PC-9 (cell line): Measurements from ENCODE around the gene FNBP1L. TPM values are rescaled to one million over a fixed set of nuclear protein-coding genes. Genes with fewer than 3 reads are reported as not detected.

Source experiments
- BruUV-seq: library from RNA; stranded (reverse); fragments of 400-500 nt; replicated peaks from 2 replicates; lab custom pipeline; 2021; lab: Mats Ljungman, UMichigan
- CTCF ChIA-PET: fragments of 300-600 bp; sonication (Branson Sonifier 250); formaldehyde crosslinking; loops from one replicate; lab custom pipeline; 2022; ENCODE audit warnings: antibody characterized with exemption; lab: Charles Lee
- POLR2A ChIA-PET: fragments of 300-600 bp; sonication (Branson Sonifier 250); formaldehyde crosslinking; loops from one replicate; lab custom pipeline; 2022; ENCODE audit warnings: antibody characterized with exemption; ENCODE audit not compliant: unreplicated experiment; lab: Charles Lee
- DNase-seq, 2 experiments: peaks; one replicate each; pipeline versions ENCODE4 v3.0.0 to v3.0.0-alpha.2; 2015 to 2022; ENCODE audit warnings: mixed read lengths in 1 of 2
- H2AFZ ChIP-seq: fragments of 200-600 bp; sonication (generic); 2 replicates; pipeline ENCODE4 v1.8.1; 2017; ENCODE audit warnings: antibody characterized with exemption
- H3F3A ChIP-seq: fragments of 200-600 bp; sonication (generic); 2 replicates; pipeline ENCODE4 v1.8.1; 2017; ENCODE audit warnings: antibody characterized with exemption, mild to moderate bottlenecking, low read depth; ENCODE audit not compliant: insufficient read depth
- H3K27ac ChIP-seq: fragments of 200-600 bp; sonication (generic); 2 replicates; pipeline ENCODE4 v1.6.1; 2016; ENCODE audit warnings: mixed run types
- H3K27me3 ChIP-seq: fragments of 200-600 bp; sonication (generic); 2 replicates; pipeline ENCODE4 v1.6.1; 2016; ENCODE audit warnings: low read depth, mixed run types; ENCODE audit not compliant: insufficient read depth
- H3K36me3 ChIP-seq: fragments of 200-600 bp; sonication (generic); 2 replicates; pipeline ENCODE4 v1.6.1; 2016; ENCODE audit warnings: low read depth, mixed run types
- H3K4me1 ChIP-seq: fragments of 200-600 bp; sonication (generic); replicated peaks from 2 replicates; pipeline ENCODE4 v1.6.1; 2016; ENCODE audit warnings: mixed run types; ENCODE audit not compliant: insufficient read depth
- H3K4me2 ChIP-seq: fragments of 200-600 bp; sonication (generic); 2 replicates; pipeline ENCODE4 v1.6.1; 2017; ENCODE audit warnings: mixed run types
- H3K4me3 ChIP-seq: fragments of 200-600 bp; sonication (generic); 2 replicates; pipeline ENCODE4 v1.6.1; 2016; ENCODE audit warnings: mixed run types
- H3K79me2 ChIP-seq: fragments of 200-600 bp; sonication (generic); 2 replicates; pipeline ENCODE4 v1.6.1; 2017; ENCODE audit warnings: low read depth, mixed run types
- H3K9me2 ChIP-seq: fragments of 200-600 bp; sonication (generic); 2 replicates; pipeline ENCODE4 v1.8.1; 2017; ENCODE audit warnings: mild to moderate bottlenecking; ENCODE audit not compliant: insufficient read depth
- H3K9me3 ChIP-seq: fragments of 200-600 bp; sonication (generic); 2 replicates; pipeline ENCODE4 v1.8.1; 2016; ENCODE audit warnings: low read depth; ENCODE audit not compliant: insufficient read depth
- H4K20me1 ChIP-seq: fragments of 200-600 bp; sonication (generic); 2 replicates; pipeline ENCODE4 v1.8.1; 2017; ENCODE audit not compliant: insufficient read depth
- CTCF ChIP-seq: fragments of 200-600 bp; sonication (generic); conservative IDR thresholded peaks from 2 replicates; pipeline ENCODE4 v1.6.1; 2017; ENCODE audit warnings: mixed run types, antibody characterized with exemption, mild to moderate bottlenecking, moderate library complexity
- EZH2 ChIP-seq: fragments of 200-600 bp; sonication (generic); IDR thresholded peaks from 2 replicates; pipeline ENCODE4 v1.8.0; 2017; ENCODE audit warnings: antibody characterized with exemption, low read depth
- intact Hi-C: fragments of 100-400 bp; cut with micrococcal nuclease; formaldehyde crosslinking; loops from one replicate; pipeline ENCODE4 v1.10.0; 2022; ENCODE audit not compliant: unreplicated experiment
- total RNA-seq: library from RNA; stranded (reverse); gene quantifications from 2 replicates; pipeline ENCODE4 v1.2.3, GENCODE V29; 2021

Gene FNBP1L
- total RNA-seq, 1 experiment from 2014 or later, result 34.3 TPM

GRCh38 chr1:93496520-93496919 is 48.6 kb downstream of the FNBP1L start:
- CTCF ChIA-PET, result no interaction called here
- Histone ChIP-seq H3F3A (0 out of 2 replicates have a peak, but pooled peaks cover 8% of the 10 kb centered on the region), H3K4me2 (no peak overlapping the region), H3K27me3 (no peaks in the 10 kb centered on the region), H4K20me1 (no peaks in the 10 kb centered on the region), H3K79me2 (peaks cover 58% of the 10 kb centered on the region), H2AFZ (no peak overlapping the region), H3K27ac (no peak overlapping the region), H3K9me2 (no peaks in the 10 kb centered on the region), H3K4me1 (peaks cover 8% of the 10 kb centered on the region; the same call in 1 of the 2 replicates), H3K4me3 (no peak overlapping the region), H3K9me3 (no peaks in the 10 kb centered on the region), H3K36me3 (no peaks in the 10 kb centered on the region)
- intact Hi-C loops, result no loop called here
- no TSS peak for BruUV-seq
- DNase-seq, result no peak
- TF ChIP-seq EZH2 (no peak), CTCF (no peak)
- POLR2A ChIA-PET, result no interaction called here

GRCh38 chr1:93499075-93499474 is 51.2 kb downstream of the FNBP1L start:
- H2AFZ ChIP-seq, result no peak overlapping the region
- no peaks in the 10 kb centered on the region for H4K20me1 ChIP-seq
- H3K27ac ChIP-seq, result no peak overlapping the region
- no peaks in the 10 kb centered on the region for H3K27me3 ChIP-seq
- H3K9me3 ChIP-seq, result no peaks in the 10 kb centered on the region
- H3K4me1 ChIP-seq, result no peaks in the 10 kb centered on the region
- no peak for DNase-seq
- CTCF ChIA-PET, result interaction anchor here (0.6 kb wide), 1 partner anchor 81 kb away, joined by 4 read pairs; no protein-coding TSS in a partner anchor
- TF ChIP-seq EZH2 (no peak), CTCF (no peak)
- peaks cover 39% of the 10 kb centered on the region for H3K79me2 ChIP-seq
- H3K4me2 ChIP-seq, result no peak overlapping the region
- H3K36me3 ChIP-seq, result no peaks in the 10 kb centered on the region
- no peak overlapping the region for H3K4me3 ChIP-seq
- intact Hi-C loops, result no loop called here
- no peaks in the 10 kb centered on the region for H3F3A ChIP-seq
- POLR2A ChIA-PET, result no interaction called here
- H3K9me2 ChIP-seq, result no peaks in the 10 kb centered on the region
- BruUV-seq, result no TSS peak

GRCh38 chr1:93499533-93499932 is 51.6 kb downstream of the FNBP1L start:
- Histone ChIP-seq H3K4me2 (no peak overlapping the region), H3K79me2 (peaks cover 34% of the 10 kb centered on the region), H2AFZ (no peak overlapping the region), H3F3A (no peaks in the 10 kb centered on the region), H3K27me3 (no peaks in the 10 kb centered on the region), H3K27ac (no peak overlapping the region), H3K4me1 (no peaks in the 10 kb centered on the region), H3K4me3 (no peak overlapping the region), H4K20me1 (no peaks in the 10 kb centered on the region), H3K36me3 (0 out of 2 replicates have a peak, but pooled peaks cover 1% of the 10 kb centered on the region), H3K9me3 (no peaks in the 10 kb centered on the region), H3K9me2 (no peaks in the 10 kb centered on the region)
- intact Hi-C loops, result no loop called here
- no peak for TF ChIP-seq CTCF
- TF ChIP-seq EZH2, result no peak
- BruUV-seq, result no TSS peak
- ChIA-PET CTCF (interaction anchor here (0.6 kb wide), 1 partner anchor 81 kb away, joined by 4 read pairs; no protein-coding TSS in a partner anchor), POLR2A (no interaction called here)
- no peak for DNase-seq
